D721Med (cell line): Measurements from ENCODE around the gene IFNG.

Experiments
- DNase-seq: peaks from one replicate; pipeline ENCODE4 v3.0.0; 2011; ENCODE audit warnings: low spot score; ENCODE audit not compliant: insufficient read length
- FAIRE-seq: peaks from 2 replicates; lab custom pipeline; 2011; peaks lifted over from hg19 to GRCh38; lab: Jason Lieb, UNC
- TF ChIP-seq, protein P1 (sequence below): IDR thresholded peaks from 2 replicates; pipeline ENCODE4 v1.5.1; 2012; ENCODE audit warnings: mild to moderate bottlenecking, control low read depth; ENCODE audit not compliant: insufficient read depth; ENCODE audit errors: missing control alignments

The IFNG gene

DNA sequence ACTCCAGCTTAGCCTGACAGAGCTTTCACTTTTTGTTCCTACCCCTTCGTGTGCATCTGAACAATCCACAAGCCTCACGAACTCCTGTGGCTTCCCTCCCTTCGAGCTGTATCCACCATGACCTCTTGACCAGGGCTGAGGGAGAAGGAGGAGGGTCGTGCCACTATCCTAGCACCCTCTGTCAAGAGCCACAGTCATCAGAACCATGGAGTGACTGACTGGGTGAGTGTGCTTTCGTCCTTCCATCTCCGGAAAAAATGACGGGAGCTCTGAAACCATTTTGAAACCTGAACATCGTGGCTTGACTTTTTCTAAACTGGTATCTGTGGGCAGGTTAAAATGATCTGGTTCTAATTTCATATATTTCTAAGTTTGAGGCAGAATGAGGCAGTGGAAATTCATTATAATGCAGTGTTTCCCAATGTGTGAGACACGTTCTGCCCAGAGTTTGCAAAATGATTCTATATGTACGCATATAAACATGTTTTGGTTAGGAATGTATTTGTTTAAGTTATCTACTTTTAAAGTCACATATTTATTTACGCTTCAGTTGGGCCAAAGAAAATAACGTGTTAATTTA, 39.1 kb upstream of the IFNG start:
- no peak for FAIRE-seq

DNA sequence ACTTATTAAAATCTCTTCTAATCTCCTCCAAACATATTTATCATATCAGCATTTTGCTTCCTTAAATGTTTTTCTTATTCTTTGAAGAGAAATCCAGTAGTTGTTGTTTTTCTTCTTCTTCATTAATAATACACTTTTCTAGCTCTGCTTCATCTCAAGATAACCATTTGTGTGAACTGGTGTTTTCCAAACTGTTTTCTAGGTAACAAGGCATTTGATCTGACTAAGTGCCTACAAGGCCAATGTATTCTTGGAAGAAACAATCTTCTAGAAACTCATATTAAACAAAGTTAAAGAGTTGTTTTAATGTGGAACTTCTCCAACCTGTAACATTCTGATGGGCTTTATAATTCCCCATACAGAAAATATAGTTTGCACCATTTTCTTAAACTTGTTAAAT, 30.8 kb upstream of the IFNG start:
- TF ChIP-seq, protein P1, sequence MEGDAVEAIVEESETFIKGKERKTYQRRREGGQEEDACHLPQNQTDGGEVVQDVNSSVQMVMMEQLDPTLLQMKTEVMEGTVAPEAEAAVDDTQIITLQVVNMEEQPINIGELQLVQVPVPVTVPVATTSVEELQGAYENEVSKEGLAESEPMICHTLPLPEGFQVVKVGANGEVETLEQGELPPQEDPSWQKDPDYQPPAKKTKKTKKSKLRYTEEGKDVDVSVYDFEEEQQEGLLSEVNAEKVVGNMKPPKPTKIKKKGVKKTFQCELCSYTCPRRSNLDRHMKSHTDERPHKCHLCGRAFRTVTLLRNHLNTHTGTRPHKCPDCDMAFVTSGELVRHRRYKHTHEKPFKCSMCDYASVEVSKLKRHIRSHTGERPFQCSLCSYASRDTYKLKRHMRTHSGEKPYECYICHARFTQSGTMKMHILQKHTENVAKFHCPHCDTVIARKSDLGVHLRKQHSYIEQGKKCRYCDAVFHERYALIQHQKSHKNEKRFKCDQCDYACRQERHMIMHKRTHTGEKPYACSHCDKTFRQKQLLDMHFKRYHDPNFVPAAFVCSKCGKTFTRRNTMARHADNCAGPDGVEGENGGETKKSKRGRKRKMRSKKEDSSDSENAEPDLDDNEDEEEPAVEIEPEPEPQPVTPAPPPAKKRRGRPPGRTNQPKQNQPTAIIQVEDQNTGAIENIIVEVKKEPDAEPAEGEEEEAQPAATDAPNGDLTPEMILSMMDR: no peak
- FAIRE-seq (no peak), DNase-seq (no peak)

More for the DNA sequence above, 39.1 kb upstream of the IFNG start:
- TF ChIP-seq, protein P1: no peak
- no peak for DNase-seq

DNA sequence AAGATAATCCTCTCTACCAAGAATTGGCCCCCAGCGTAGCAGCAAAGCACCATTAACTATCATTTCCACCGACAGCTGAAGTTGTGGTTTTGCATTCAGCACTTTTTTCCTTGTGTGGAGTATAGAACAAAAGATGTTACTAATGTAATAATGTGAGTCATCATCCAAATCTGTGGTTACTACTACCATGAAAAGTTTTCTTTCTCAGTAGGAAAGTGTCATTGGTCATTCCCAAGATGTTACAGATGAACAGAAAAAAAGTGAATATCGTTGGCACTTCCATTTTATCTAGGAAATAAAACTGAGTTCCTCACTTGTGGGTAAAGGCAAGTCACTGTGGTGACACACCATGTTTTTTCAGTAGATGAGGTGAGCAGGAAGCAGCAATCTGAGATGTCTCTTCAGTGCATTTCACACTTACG, 30.3 kb upstream of the IFNG start:
- DNase-seq (no peak), FAIRE-seq (no peak)
- TF ChIP-seq, protein P1: no peak

DNA sequence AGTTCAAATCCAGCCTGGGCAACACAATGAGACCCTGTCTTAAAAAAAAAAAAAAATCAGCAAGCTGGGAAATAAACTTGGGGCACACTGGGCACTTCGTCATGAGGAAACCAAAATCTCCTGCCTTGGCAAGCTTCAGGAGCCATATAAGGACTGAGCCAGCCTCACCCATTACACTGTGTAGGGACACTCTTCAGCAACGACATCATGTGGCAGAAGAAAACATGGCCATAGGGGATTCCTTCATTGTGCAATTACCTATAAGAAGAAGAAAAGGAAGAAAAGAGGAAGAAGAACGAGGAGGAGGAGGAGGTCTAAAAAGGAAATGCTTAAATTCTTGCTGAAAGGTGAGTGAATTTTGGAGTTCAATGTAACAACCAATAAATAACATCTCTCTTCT, 26.1 kb upstream of the IFNG start:
- no peak for FAIRE-seq
- DNase-seq: no peak
- TF ChIP-seq, protein P1: no peak

DNA sequence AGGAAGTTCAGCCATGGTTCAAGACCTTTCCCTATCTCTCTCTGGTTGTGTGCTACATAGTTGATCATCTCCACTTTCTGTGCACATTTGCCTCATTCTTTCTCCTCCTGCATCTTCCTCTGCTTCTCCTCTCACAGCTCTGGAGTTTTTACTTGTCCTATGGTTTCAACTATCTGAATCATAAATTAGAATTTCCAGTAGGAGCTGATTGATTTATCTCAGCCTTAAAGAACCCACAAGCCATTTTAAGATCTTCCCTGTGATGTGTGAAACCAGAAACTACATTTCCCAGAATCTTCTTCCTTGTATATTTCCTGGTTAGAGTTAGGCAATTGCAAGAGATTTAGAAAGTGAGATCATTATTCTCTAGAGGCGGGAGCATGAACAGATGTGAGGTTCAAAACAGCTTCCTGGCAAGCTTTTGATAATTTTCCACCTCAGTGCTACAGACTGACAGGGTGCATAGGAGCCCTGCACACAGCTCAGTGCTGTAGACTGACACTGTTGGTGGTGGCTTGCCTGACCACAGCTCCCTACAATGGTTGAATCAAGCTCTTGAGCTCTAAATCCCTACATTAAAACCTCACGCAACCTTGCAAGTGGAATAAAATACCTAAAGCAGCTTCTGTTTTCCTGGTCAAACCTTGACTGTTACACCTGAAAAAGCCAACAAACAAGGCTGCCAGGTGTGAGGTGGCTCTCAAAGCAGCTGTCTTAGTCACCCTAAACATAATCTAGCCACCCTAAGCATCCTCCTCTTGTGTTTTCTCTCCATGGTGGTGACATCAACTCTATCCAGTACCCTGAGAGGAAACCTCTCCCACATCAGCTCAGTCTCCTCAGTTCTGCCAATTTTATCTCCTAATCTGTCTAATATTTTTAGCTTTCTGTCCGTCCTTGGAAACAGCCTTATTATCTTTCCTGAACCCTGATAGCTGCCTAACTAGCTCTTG, 21.5 kb upstream of the IFNG start:
- FAIRE-seq: peak; percentile 32
- no peak for DNase-seq
- TF ChIP-seq, protein P1: no peak

DNA sequence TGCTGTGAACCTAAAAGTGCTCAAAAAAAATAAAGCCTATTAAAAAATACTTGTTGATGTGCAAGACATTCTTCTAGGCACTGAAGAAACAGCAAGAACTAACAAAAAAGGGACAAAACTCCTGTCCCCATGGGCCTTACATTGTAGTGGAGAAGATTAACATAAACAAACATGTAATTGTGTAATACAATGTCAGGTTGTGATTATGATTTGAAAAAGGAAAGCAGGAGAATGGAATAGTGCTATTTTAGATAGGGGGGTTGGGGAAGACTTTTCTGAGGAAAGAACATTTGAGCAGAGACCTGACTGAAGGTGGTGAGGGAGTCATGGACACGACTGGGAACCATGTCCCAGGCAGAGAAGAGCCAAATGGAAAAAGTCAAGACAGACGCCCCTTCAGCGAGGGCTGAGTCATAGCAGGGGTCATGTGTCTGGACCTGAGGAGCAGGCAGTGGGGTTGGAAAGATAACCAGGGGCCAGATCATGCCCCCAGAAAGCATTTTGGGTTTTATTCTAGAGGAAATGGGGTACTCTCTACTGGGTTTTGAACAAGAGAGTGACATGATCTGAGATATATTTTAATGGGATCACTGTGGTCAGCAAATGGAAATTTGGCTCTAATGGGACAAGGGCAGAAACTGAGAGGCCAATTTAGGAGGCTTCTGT, 19.4 kb upstream of the IFNG start:
- no peak for DNase-seq
- TF ChIP-seq, protein P1: no peak
- no peak for FAIRE-seq
